ENCODE data around the gene PINK1. TPM values are rescaled to one million over a fixed set of nuclear protein-coding genes. Genes with fewer than 3 reads are reported as not detected.

Gene PINK1
- total RNA-seq, 3 donors from 2014 or later: 92.1 to 146 (median 94.1) TPM

GRCh38 chr1:20695515-20695914 lies 62.3 kb downstream of the PINK1 start:
- Histone ChIP-seq H3K4me1 (no peaks in the 10 kb centered on the region), H3K4me3 (no peak overlapping the region), H3K36me3 (no peaks in the 10 kb centered on the region), H3K9me3 (no peaks in the 10 kb centered on the region), H3K27me3 (no peaks in the 10 kb centered on the region), H3K27ac (no peak overlapping the region)
- no peak for TF ChIP-seq CTCF (IDR thresholded peaks at IDR 0.05)
- TF ChIP-seq POLR2AphosphoS5 (IDR thresholded peaks at IDR 0.05): no peak
- no peak for DNase-seq (ENCODE audit: low spot score in 2 of 2)
- intact Hi-C loops (cut with DNase I; ENCODE audit: low total_unique reads): no loop called here

GRCh38 chr1:20696397-20697333 lies 63.4 kb downstream of the PINK1 start:
- peak; percentile 69 to 78 for DNase-seq (ENCODE audit: low spot score in 2 of 2)

GRCh38 chr1:20697563-20697962 lies 64.3 kb downstream of the PINK1 start:
- TF ChIP-seq POLR2AphosphoS5 (IDR thresholded peaks at IDR 0.05) (no peak), POLR2A (IDR thresholded peaks at IDR 0.05) (no peak), CTCF (IDR thresholded peaks at IDR 0.05) (no peak)
- Histone ChIP-seq H3K27me3 (no peaks in the 10 kb centered on the region), H3K27ac (no peak overlapping the region), H3K4me3 (no peak overlapping the region), H3K36me3 (no peaks in the 10 kb centered on the region), H3K9me3 (no peaks in the 10 kb centered on the region), H3K4me1 (no peaks in the 10 kb centered on the region)
- intact Hi-C loops (cut with DNase I; ENCODE audit: low total_unique reads): no loop called here
- DNase-seq (ENCODE audit: low spot score in 2 of 2): no peak

More at GRCh38 chr1:20696397-20697333, 63.4 kb downstream of the PINK1 start:
- Histone ChIP-seq H3K4me3 (peak overlapping the region; percentile 48 to 74 (median 58)), H3K4me1 (no peaks in the 10 kb centered on the region), H3K9me3 (no peaks in the 10 kb centered on the region), H3K36me3 (no peaks in the 10 kb centered on the region), H3K27ac (peak overlapping the region; percentile 78 to 81), H3K27me3 (no peaks in the 10 kb centered on the region)
- intact Hi-C loops (cut with DNase I; ENCODE audit: low total_unique reads): no loop called here
- peak in 1 of 3 donors; percentile 29 for TF ChIP-seq POLR2AphosphoS5 (IDR thresholded peaks at IDR 0.05)
- TF ChIP-seq CTCF (IDR thresholded peaks at IDR 0.05): peak; percentile 75 to 88 (median 84)
- TF ChIP-seq POLR2A (IDR thresholded peaks at IDR 0.05): no peak

- intact Hi-C loops (cut with DNase I; ENCODE audit: low total_unique reads): no loop called here
- Histone ChIP-seq H3K9me3 (no peaks in the 10 kb centered on the region), H3K4me1 (no peaks in the 10 kb centered on the region), H3K27ac (no peak overlapping the region), H3K36me3 (no peaks in the 10 kb centered on the region), H3K4me3 (no peak overlapping the region), H3K27me3 (no peaks in the 10 kb centered on the region)
- no peak for DNase-seq (ENCODE audit: low spot score in 2 of 2)
- TF ChIP-seq POLR2A (IDR thresholded peaks at IDR 0.05) (no peak), CTCF (IDR thresholded peaks at IDR 0.05) (no peak), POLR2AphosphoS5 (IDR thresholded peaks at IDR 0.05) (no peak)
These were observed 65.1 kb downstream of the PINK1 start for GRCh38 chr1:20698195-20698910.

GRCh38 chr1:20699558-20699957 lies 66.3 kb downstream of the PINK1 start:
- no peaks in the 10 kb centered on the region for H3K27me3 ChIP-seq
- no peak overlapping the region for H3K27ac ChIP-seq
- H3K36me3 ChIP-seq: no peaks in the 10 kb centered on the region
- no peak overlapping the region for H3K4me3 ChIP-seq
- no peaks in the 10 kb centered on the region for H3K9me3 ChIP-seq
- no peaks in the 10 kb centered on the region for H3K4me1 ChIP-seq
- TF ChIP-seq POLR2A (IDR thresholded peaks at IDR 0.05) (no peak), CTCF (IDR thresholded peaks at IDR 0.05) (no peak)
- intact Hi-C loops (cut with DNase I; ENCODE audit: low total_unique reads): no loop called here
- peak in 1 of 2 donors; percentile 24 for DNase-seq (ENCODE audit: low spot score in 2 of 2)
